ENCODE measurements around the gene FAM240A. TPM values are rescaled to one million over a fixed set of nuclear protein-coding genes. Genes with fewer than 3 reads are reported as not detected.

Gene FAM240A
- total and polyA plus RNA-seq, 9 donors = 0.17 TPM; not detected in 8

DNA sequence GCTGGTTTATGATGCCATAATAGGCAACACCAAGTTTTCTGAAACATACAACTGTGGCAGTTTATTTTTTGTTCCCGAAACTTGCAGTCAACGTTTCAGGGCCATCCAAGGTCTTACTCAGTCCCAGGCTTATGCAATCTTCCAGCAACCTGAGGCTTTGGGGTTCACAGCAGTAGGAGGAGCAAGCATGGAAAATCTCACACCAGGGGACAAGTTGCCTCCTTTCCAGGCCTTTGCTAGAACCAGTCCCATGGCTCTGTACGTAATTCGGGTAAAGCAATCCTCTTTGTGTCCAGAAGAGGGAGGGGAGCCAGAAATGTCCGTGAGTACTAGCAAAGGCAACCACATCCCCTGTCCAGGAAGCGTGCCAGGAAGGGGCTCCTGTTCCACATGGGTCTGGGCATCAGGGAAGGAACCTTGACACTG is 4.7 kb upstream of the FAM240A start:
- H3K27ac ChIP-seq = no peak overlapping the region
- H3K4me1 ChIP-seq (ENCODE audit: insufficient read depth) = no peaks in the 10 kb centered on the region
- TF ChIP-seq EP300 (IDR thresholded peaks at IDR 0.05) (no peak), POLR2A (IDR thresholded peaks at IDR 0.05) (no peak)
- TF ChIP-seq, protein P1, sequence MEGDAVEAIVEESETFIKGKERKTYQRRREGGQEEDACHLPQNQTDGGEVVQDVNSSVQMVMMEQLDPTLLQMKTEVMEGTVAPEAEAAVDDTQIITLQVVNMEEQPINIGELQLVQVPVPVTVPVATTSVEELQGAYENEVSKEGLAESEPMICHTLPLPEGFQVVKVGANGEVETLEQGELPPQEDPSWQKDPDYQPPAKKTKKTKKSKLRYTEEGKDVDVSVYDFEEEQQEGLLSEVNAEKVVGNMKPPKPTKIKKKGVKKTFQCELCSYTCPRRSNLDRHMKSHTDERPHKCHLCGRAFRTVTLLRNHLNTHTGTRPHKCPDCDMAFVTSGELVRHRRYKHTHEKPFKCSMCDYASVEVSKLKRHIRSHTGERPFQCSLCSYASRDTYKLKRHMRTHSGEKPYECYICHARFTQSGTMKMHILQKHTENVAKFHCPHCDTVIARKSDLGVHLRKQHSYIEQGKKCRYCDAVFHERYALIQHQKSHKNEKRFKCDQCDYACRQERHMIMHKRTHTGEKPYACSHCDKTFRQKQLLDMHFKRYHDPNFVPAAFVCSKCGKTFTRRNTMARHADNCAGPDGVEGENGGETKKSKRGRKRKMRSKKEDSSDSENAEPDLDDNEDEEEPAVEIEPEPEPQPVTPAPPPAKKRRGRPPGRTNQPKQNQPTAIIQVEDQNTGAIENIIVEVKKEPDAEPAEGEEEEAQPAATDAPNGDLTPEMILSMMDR (IDR thresholded peaks at IDR 0.05) = no peak
- intact Hi-C loops (cut with DNase I) = no loop called here
- no peaks in the 10 kb centered on the region for H3K36me3 ChIP-seq
- H3K4me3 ChIP-seq = no peak overlapping the region
- no peaks in the 10 kb centered on the region for H3K9me3 ChIP-seq
- no peak for DNase-seq
- H3K27me3 ChIP-seq = no peaks in the 10 kb centered on the region
- 70 to 72% (median 71%) methylated on average over 6 of the region's 6 CpGs for WGBS, 3 donors

GRCh38 chr3:46609212-46609721 is 3.1 kb upstream of the FAM240A start:
- Histone ChIP-seq H3K9me3 (no peaks in the 10 kb centered on the region), H3K4me3 (no peak overlapping the region), H3K36me3 (no peaks in the 10 kb centered on the region), H3K27ac (no peak overlapping the region), H3K4me1 (ENCODE audit: insufficient read depth) (no peaks in the 10 kb centered on the region), H3K27me3 (no peaks in the 10 kb centered on the region)
- no peak for TF ChIP-seq POLR2A (IDR thresholded peaks at IDR 0.05)
- TF ChIP-seq EP300 (IDR thresholded peaks at IDR 0.05) = no peak
- TF ChIP-seq, protein P1 (IDR thresholded peaks at IDR 0.05) = no peak
- DNase-seq = no peak
- WGBS, 3 donors = 70 to 79% (median 73%) methylated on average over 5 of the region's 5 CpGs
- intact Hi-C loops (cut with DNase I) = no loop called here

DNA sequence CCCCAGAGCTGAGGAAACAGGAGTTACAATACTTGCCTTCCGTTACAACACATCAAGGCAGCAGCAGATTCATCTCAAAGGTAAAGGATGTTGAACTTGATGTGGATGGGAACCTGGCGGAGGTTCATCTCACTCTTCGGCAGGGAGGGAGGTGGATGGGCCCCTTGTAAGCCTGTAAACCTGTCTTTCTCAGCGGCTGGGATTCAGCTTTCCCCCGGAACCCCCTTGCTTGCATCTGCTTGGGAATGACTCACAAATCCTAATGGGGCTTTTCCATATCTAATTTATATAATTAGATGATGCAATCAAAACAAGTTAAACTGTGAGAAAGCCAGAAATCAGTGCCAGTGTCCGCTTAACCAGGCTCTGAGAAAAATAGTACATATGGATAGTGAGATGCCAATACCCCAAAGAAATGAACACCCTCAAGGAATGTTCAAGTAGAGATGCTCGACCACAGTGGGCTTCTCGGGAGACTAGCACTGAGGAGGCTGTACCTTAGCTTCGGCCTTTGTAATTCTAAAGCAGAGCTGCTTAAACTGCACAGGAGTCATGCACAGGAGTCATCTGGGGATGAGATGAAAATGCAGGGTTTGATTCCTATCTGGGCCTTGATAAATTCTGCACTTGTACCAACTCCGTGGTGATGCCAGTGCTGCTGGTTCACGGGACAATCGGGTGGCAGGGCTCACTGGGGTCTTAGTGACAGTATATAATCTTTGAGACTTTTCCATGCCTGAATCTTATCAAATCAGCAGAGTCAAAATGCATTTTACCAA is 2.2 kb upstream of the FAM240A start:
- Histone ChIP-seq H3K4me3 (no peak overlapping the region), H3K4me1 (ENCODE audit: insufficient read depth) (no peaks in the 10 kb centered on the region), H3K27ac (no peak overlapping the region), H3K27me3 (no peaks in the 10 kb centered on the region), H3K9me3 (no peaks in the 10 kb centered on the region), H3K36me3 (no peaks in the 10 kb centered on the region)
- TF ChIP-seq, protein P1 (IDR thresholded peaks at IDR 0.05) = no peak
- TF ChIP-seq EP300 (IDR thresholded peaks at IDR 0.05) = no peak
- TF ChIP-seq POLR2A (IDR thresholded peaks at IDR 0.05) = no peak
- intact Hi-C loops (cut with DNase I) = no loop called here
- WGBS, 3 donors = 81 to 87% (median 85%) methylated on average over 12 of the region's 12 CpGs
- no peak for DNase-seq

- WGBS, 3 donors = 77 to 79% (median 77%) methylated on average over 10 of the region's 10 CpGs
- DNase-seq = no peak
- TF ChIP-seq EP300 (IDR thresholded peaks at IDR 0.05) (no peak), POLR2A (IDR thresholded peaks at IDR 0.05) (no peak)
- TF ChIP-seq, protein P1 (IDR thresholded peaks at IDR 0.05) = no peak
- H3K4me3 ChIP-seq = no peak overlapping the region
- H3K9me3 ChIP-seq = no peaks in the 10 kb centered on the region
- intact Hi-C loops (cut with DNase I) = no loop called here
- H3K27me3 ChIP-seq = no peaks in the 10 kb centered on the region
- no peaks in the 10 kb centered on the region for H3K36me3 ChIP-seq
- H3K27ac ChIP-seq = no peak overlapping the region
- H3K4me1 ChIP-seq (ENCODE audit: insufficient read depth) = no peaks in the 10 kb centered on the region
Observed at GRCh38 chr3:46613313-46614005, 1.1 kb downstream of the FAM240A start.

Data from ovary (tissue), 9 donors.